ENCODE results near the gene RABAC1. TPM values are rescaled to one million over a fixed set of nuclear protein-coding genes. Genes with fewer than 3 reads are reported as not detected.

RABAC1 gene
- polyA plus RNA-seq, 1 experiment: 149 TPM

- Histone ChIP-seq H3K27ac (ENCODE audit: low read depth, low read length) (no peak overlapping the region), H3K4me3 (ENCODE audit: low read depth, low read length) (no peak overlapping the region), H3K27me3 (ENCODE audit: control insufficient read depth, insufficient read depth, low read length) (peaks cover 13% of the 10 kb centered on the region), H3K9me3 (ENCODE audit: control insufficient read depth, insufficient read depth, low read length) (no peaks in the 10 kb centered on the region; the same call in 1 of the 2 replicates)
- POLR2A ChIA-PET: no interaction called here
- TF ChIP-seq CTCF (IDR thresholded peaks at IDR 0.05; ENCODE audit: low read depth, low read length): no peak
- no peak for DNase-seq (ENCODE audit: low read depth, low spot score)
- CTCF ChIA-PET: no interaction called here
Measured at GRCh38 chr19:41967054-41967783, 8.1 kb upstream of the RABAC1 start.

GRCh38 chr19:41965106-41965505 is 6.0 kb upstream of the RABAC1 start:
- CTCF ChIA-PET: interaction anchor here (1.2 kb wide), 1 partner anchor 70 kb away, joined by 3 read pairs; no protein-coding TSS in a partner anchor

GRCh38 chr19:41960973-41961372 is 1.9 kb upstream of the RABAC1 start:
- Histone ChIP-seq H3K9me3 (ENCODE audit: control insufficient read depth, insufficient read depth, low read length) (no peaks in the 10 kb centered on the region; the same call in 1 of the 2 replicates), H3K27me3 (ENCODE audit: control insufficient read depth, insufficient read depth, low read length) (no peaks in the 10 kb centered on the region), H3K4me3 (ENCODE audit: low read depth, low read length) (no peak overlapping the region), H3K27ac (ENCODE audit: low read depth, low read length) (no peak overlapping the region)
- ChIA-PET CTCF (interaction anchor here (0.7 to 1.1 kb wide), 3 partner anchors 74 to 102 kb away, joined by 3 to 6 read pairs (median 3); no protein-coding TSS in a partner anchor), POLR2A (interaction anchor here (0.8 kb wide), 1 partner anchor 9 kb away, joined by 7 read pairs; no protein-coding TSS in a partner anchor)
- no peak for TF ChIP-seq CTCF (IDR thresholded peaks at IDR 0.05; ENCODE audit: low read depth, low read length)
- DNase-seq (ENCODE audit: low read depth, low spot score): no peak

More at GRCh38 chr19:41965106-41965505, 6.0 kb upstream of the RABAC1 start:
- Histone ChIP-seq H3K9me3 (ENCODE audit: control insufficient read depth, insufficient read depth, low read length) (no peaks in the 10 kb centered on the region; the same call in 1 of the 2 replicates), H3K27ac (ENCODE audit: low read depth, low read length) (no peak overlapping the region), H3K27me3 (ENCODE audit: control insufficient read depth, insufficient read depth, low read length) (peaks cover 13% of the 10 kb centered on the region), H3K4me3 (ENCODE audit: low read depth, low read length) (no peak overlapping the region)
- no peak for DNase-seq (ENCODE audit: low read depth, low spot score)
- POLR2A ChIA-PET: no interaction called here
- TF ChIP-seq CTCF (IDR thresholded peaks at IDR 0.05; ENCODE audit: low read depth, low read length): no peak

GRCh38 chr19:41958367-41959055 is 610 bp downstream of the RABAC1 start:
- H3K27me3 ChIP-seq (ENCODE audit: control insufficient read depth, insufficient read depth, low read length): no peaks in the 10 kb centered on the region
- no peak for TF ChIP-seq CTCF (IDR thresholded peaks at IDR 0.05; ENCODE audit: low read depth, low read length)
- H3K4me3 ChIP-seq (ENCODE audit: low read depth, low read length): peak overlapping the region; percentile 89
- H3K9me3 ChIP-seq (ENCODE audit: control insufficient read depth, insufficient read depth, low read length): no peaks in the 10 kb centered on the region; the same call in 1 of the 2 replicates
- POLR2A ChIA-PET: interaction anchor here (0.5 to 3.0 kb wide), 6 partner anchors 21 to 1180 kb away, joined by 3 to 28 read pairs (median 3); partner anchors contain the start of genes RPS19 and ZNF574
- CTCF ChIA-PET: interaction anchor here (1.2 to 2.7 kb wide), 2 partner anchors 24 to 76 kb away, joined by 3 to 10 read pairs; no protein-coding TSS in a partner anchor
- DNase-seq (ENCODE audit: low read depth, low spot score): peak; percentile 13
- peak overlapping the region; percentile 95 for H3K27ac ChIP-seq (ENCODE audit: low read depth, low read length)

All from AG04450 (cell line).